Brain microvascular endothelial cell (primary cell): ENCODE data around the gene NAA38.
A peak's percentile ranks its signal among the peaks of the same experiment; 100 is the strongest.

Experiments used
- DNase-seq: peaks from one replicate; pipeline ENCODE4 v3.0.0-alpha.2; 2020
- H3K27ac ChIP-seq: fragments of 250-450 bp; sonication (Bioruptor Pico); 2 replicates; pipeline ENCODE4 v1.5.1; 2020; ENCODE audit warnings: mild to moderate bottlenecking, moderate library complexity
- H3K27me3 ChIP-seq: fragments of 250-450 bp; sonication (Bioruptor Pico); replicated peaks from 2 replicates; pipeline ENCODE4 v1.5.1; 2020; ENCODE audit warnings: mild to moderate bottlenecking
- H3K36me3 ChIP-seq: fragments of 250-450 bp; sonication (Bioruptor Pico); replicated peaks from 2 replicates; pipeline ENCODE4 v1.5.1; 2020; ENCODE audit warnings: mild to moderate bottlenecking
- H3K4me3 ChIP-seq: 2 replicates; pipeline ENCODE4 v1.5.1; 2011; ENCODE audit warnings: low read depth, mild to moderate bottlenecking, control low read depth, low read length, moderate library complexity
- in situ Hi-C: cut with HindIII; loops from 2 replicates; pipeline ENCODE4 v1.10.0; 2017; ENCODE audit warnings: low sequenced_read_pairs, low pct_ligation_motif_present
- TF ChIP-seq, protein P1 (sequence below): IDR thresholded peaks from 2 replicates; pipeline ENCODE4 v1.5.1; 2011; ENCODE audit warnings: low read depth, mild to moderate bottlenecking, moderate library complexity, low read length, control low read depth, inconsistent platforms; ENCODE audit errors: missing control alignments

NAA38 gene

DNA sequence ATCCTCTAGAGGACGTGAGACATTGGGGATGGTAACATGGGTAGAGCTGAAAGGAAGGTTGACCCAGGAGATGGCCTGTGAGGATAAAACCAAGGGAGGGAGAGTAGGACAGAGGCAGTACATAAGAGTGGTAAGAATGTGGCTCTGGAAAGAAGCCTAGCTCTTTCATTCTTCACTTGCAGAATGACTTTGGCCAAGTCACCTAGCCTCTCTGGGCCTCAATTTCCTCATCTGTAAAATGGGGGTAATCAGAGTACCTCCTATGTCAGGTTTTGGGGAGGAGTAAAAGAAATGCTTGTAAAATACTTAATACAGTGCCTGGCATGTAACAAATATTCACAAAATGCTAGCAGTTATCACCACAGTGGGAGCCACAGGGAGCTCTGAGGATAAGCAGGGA is 16.5 kb downstream of the NAA38 start:
- no peak for DNase-seq
- peaks cover 3% of the 10 kb centered on the region for H3K36me3 ChIP-seq
- TF ChIP-seq, protein P1, sequence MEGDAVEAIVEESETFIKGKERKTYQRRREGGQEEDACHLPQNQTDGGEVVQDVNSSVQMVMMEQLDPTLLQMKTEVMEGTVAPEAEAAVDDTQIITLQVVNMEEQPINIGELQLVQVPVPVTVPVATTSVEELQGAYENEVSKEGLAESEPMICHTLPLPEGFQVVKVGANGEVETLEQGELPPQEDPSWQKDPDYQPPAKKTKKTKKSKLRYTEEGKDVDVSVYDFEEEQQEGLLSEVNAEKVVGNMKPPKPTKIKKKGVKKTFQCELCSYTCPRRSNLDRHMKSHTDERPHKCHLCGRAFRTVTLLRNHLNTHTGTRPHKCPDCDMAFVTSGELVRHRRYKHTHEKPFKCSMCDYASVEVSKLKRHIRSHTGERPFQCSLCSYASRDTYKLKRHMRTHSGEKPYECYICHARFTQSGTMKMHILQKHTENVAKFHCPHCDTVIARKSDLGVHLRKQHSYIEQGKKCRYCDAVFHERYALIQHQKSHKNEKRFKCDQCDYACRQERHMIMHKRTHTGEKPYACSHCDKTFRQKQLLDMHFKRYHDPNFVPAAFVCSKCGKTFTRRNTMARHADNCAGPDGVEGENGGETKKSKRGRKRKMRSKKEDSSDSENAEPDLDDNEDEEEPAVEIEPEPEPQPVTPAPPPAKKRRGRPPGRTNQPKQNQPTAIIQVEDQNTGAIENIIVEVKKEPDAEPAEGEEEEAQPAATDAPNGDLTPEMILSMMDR, result no peak
- H3K27me3 ChIP-seq, result no peaks in the 10 kb centered on the region
- no peak overlapping the region for H3K4me3 ChIP-seq
- peak overlapping the region; percentile 99 for H3K27ac ChIP-seq
- in situ Hi-C loops, result no loop called here

DNA sequence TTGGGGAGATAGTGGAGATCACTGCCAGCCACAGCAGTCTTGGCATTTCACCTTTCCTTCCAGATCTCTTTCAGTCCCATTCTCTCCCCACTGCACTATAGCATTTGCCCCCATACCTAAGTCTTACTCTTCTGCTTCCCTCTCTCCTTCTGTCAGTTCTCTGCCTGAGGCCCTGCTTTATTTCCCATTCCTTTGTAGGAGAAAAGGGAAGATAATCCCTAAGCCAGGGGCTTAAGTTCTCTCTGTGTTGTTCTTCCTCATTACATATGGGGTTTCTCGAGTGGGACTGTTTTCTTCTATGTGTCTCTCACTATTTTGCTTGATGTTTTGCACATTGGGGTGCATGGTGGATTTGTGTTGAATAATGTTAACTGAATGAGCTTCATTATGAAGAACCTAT is 16.9 kb downstream of the NAA38 start:
- peaks cover 3% of the 10 kb centered on the region for H3K36me3 ChIP-seq
- no peaks in the 10 kb centered on the region for H3K27me3 ChIP-seq
- no peak overlapping the region for H3K4me3 ChIP-seq
- no peak overlapping the region for H3K27ac ChIP-seq
- in situ Hi-C loops, result no loop called here
- TF ChIP-seq, protein P1, result no peak
- no peak for DNase-seq

DNA sequence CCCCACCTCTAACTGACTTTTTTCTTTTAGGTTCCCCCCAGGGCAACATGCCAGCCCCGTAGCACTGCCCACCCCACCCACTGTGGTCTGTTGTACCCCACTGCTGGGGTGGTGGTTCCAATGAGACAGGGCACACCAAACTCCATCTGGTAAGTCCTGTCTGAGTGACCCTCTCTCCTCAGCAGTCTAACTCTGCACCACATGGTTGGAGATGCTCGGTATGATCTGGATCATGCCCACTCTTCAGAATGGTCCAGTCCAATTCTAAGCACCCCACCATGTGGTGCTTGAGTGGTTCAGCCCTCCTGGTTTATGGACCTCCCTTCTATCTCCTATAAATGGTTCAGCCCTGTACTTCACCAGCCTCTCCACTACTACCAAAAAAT is 17.5 kb downstream of the NAA38 start:
- H3K4me3 ChIP-seq, result no peak overlapping the region
- TF ChIP-seq, protein P1, result no peak
- H3K36me3 ChIP-seq, result peaks cover 3% of the 10 kb centered on the region
- DNase-seq, result no peak
- in situ Hi-C loops, result no loop called here
- H3K27ac ChIP-seq, result no peak overlapping the region
- H3K27me3 ChIP-seq, result no peaks in the 10 kb centered on the region

DNA sequence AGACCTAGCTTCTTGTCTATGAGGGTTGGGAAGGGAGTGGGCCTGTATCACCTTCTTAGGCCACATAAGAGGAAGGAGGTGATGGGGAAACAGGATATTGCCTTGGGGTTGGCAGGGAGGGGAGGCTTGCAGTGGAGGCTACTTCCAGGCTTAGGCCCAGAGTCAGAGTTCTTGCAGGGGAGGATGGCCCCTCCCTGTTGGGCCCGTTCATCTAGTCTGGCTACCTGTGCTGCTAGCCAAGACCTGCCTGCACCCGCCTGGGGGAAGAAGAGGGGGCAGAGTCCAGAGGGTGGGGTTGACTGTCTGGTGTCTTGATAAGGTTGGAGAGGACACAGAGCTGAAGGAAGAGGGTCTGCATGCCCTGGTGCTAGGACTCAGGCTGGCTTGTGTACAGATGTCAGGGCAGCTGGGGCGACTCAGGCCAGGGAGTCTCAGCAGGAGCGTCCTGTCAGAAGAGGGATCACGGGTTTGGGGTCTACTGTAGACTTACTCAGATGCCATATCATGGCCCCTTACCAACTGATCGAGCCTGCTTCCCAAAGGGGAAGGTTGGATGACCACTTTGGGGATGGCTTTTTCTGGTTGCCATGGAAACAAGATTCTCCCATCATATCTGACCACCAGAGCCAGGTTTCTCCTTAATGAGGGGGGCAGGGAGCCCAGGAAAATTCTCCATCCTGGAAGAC is 18.0 kb downstream of the NAA38 start:
- H3K27me3 ChIP-seq, result no peaks in the 10 kb centered on the region
- DNase-seq, result no peak
- no peak overlapping the region for H3K4me3 ChIP-seq
- TF ChIP-seq, protein P1, result no peak
- in situ Hi-C loops, result no loop called here
- H3K27ac ChIP-seq, result no peak overlapping the region
- H3K36me3 ChIP-seq, result peaks cover 3% of the 10 kb centered on the region

DNA sequence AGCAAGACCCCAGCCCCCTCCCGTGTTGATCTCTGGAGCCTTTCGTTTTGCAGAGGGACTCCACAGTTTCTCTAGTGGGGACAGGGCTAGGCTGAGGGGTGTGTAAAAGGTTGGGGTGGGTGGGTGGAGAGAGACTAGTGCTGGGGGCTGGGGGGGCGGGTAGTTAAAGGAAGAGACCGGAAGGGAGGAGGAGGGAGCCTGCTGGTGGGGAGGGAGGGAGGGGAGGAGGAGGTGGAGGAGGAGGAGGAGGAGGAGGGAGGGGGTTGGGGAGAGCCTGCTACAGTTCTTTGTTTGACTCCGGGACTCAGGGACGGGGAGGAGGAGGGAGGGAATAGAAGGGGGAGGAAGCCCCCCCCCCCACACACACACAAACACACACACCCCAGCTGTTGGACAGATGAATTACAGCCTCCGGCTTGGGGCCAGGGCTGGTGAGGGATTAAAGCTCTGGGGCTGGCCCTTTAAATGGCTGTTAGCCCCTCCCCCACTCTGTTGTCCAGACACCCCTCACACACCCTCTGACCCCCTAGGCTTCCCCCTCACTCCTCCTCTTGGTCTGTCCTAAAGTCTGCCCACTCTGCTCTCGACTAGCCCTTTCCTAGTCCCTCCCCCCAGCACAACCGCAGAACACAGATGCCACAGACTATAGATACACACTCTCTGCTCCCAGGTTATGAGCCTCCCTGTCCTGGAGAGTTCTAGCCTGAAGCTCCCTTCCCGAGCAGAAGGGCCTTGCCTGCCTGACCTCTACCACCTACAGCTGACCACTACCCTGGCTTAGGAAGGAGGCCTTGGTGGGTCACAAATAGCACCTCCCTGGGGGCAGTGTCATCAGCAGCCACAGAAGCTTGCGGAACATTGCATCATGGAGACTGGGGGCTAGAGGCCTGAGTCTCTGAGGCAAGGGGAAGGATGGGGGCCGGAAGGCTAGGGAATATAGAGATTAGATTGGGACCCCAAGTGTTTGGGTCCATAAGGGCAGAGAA is 19.0 kb downstream of the NAA38 start:
- Histone ChIP-seq H3K4me3 (peak overlapping the region; percentile 43), H3K27ac (peak overlapping the region; percentile 16), H3K27me3 (no peaks in the 10 kb centered on the region), H3K36me3 (peaks cover 3% of the 10 kb centered on the region)
- in situ Hi-C loops, result no loop called here
- TF ChIP-seq, protein P1, result no peak
- DNase-seq, result peak; percentile 34
